Nephron (organoid): ENCODE data around the gene MAMSTR.

Source experiments
- H3K27ac Mint-ChIP-seq, 3 experiments: 2 replicates each; pipeline ENCODE4 v1.8.0; 2020; ENCODE audit warnings: mixed read lengths in 3 of 3, mild to moderate bottlenecking in 2 of 3, moderate library complexity in 1 of 3
- H3K27me3 Mint-ChIP-seq: 2 replicates; pipeline ENCODE4 v1.8.0; 2021; ENCODE audit warnings: low read depth, mild to moderate bottlenecking, moderate library complexity, mixed read lengths
- H3K36me3 Mint-ChIP-seq: 2 replicates; pipeline ENCODE4 v1.8.0; 2020; ENCODE audit warnings: low read depth, mixed read lengths
- H3K4me1 Mint-ChIP-seq: 2 replicates; pipeline ENCODE4 v1.8.0; 2020; ENCODE audit warnings: mixed read lengths
- H3K4me3 Mint-ChIP-seq, 3 experiments: 2 replicates each; pipeline ENCODE4 v1.8.0; 2020; ENCODE audit warnings: mild to moderate bottlenecking in 3 of 3, mixed read lengths in 3 of 3, moderate library complexity in 2 of 3
- H3K9me3 Mint-ChIP-seq: 2 replicates; pipeline ENCODE4 v1.8.0; 2020; ENCODE audit warnings: mixed read lengths
- TF ChIP-seq, protein P1 (sequence below), 3 experiments: fragments of 200-600 bp; sonication (generic); IDR thresholded peaks; one replicate each; pipeline ENCODE4 v1.5.0; 2021; ENCODE audit warnings: antibody characterized with exemption in 3 of 3; ENCODE audit not compliant: unreplicated experiment in 3 of 3

Gene MAMSTR

DNA sequence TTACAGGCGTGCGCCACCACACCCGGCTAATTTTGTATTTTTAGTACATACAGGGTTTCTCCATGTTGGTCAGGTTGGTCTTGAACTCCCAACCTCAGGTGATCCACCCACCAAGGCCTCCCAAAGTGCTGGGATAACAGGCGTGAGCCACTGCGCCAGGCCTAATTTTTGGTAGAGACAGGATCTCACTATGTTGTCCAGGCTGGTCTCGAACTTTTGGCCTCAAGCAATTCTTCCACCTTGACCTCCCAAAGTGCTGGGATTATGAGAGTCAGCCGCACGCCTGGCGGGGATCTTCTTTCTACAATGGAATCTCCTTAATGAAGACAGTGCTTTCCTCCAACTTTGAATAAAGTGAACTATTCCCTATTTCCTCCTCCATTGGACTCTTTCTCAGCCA is 15.1 kb upstream of the MAMSTR start:
- TF ChIP-seq, protein P1, sequence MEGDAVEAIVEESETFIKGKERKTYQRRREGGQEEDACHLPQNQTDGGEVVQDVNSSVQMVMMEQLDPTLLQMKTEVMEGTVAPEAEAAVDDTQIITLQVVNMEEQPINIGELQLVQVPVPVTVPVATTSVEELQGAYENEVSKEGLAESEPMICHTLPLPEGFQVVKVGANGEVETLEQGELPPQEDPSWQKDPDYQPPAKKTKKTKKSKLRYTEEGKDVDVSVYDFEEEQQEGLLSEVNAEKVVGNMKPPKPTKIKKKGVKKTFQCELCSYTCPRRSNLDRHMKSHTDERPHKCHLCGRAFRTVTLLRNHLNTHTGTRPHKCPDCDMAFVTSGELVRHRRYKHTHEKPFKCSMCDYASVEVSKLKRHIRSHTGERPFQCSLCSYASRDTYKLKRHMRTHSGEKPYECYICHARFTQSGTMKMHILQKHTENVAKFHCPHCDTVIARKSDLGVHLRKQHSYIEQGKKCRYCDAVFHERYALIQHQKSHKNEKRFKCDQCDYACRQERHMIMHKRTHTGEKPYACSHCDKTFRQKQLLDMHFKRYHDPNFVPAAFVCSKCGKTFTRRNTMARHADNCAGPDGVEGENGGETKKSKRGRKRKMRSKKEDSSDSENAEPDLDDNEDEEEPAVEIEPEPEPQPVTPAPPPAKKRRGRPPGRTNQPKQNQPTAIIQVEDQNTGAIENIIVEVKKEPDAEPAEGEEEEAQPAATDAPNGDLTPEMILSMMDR (IDR thresholded peaks at IDR 0.05; ENCODE audit: unreplicated experiment in 3 of 3): no peak
- peaks cover 16% of the 10 kb centered on the region for H3K36me3 Mint-ChIP-seq
- H3K4me3 Mint-ChIP-seq: peak overlapping the region; percentile 73 to 80 (median 78)
- H3K4me1 Mint-ChIP-seq: peaks cover 17% of the 10 kb centered on the region
- peak overlapping the region; percentile 15 to 78 (median 65) for H3K27ac Mint-ChIP-seq
- peaks cover 13% of the 10 kb centered on the region for H3K27me3 Mint-ChIP-seq
- peaks cover 6% of the 10 kb centered on the region for H3K9me3 Mint-ChIP-seq

DNA sequence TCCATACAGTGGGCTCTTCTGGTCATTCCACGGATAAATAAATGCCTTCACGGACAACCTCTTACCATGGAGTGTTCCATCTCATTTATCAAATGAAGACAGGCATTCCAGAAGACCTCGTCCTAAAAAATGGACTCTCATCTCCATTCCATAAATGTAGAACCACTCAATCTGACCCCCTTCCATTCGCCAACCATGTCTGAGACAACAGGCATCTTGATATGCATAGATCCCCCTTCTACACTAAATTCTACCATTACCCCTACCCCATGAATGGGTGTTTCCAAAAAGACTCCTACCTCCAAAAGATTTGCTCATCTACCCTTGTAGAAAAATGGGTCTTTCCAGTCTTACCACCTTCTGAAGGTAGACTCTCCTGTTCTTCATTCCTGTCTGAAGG is 11.9 kb upstream of the MAMSTR start:
- H3K4me1 Mint-ChIP-seq: peaks cover 5% of the 10 kb centered on the region
- TF ChIP-seq, protein P1 (IDR thresholded peaks at IDR 0.05; ENCODE audit: unreplicated experiment in 3 of 3): no peak
- no peak overlapping the region for H3K27ac Mint-ChIP-seq
- peaks cover 9% of the 10 kb centered on the region for H3K27me3 Mint-ChIP-seq
- peaks cover 6% of the 10 kb centered on the region for H3K9me3 Mint-ChIP-seq
- H3K4me3 Mint-ChIP-seq: no peak overlapping the region
- peaks cover 18% of the 10 kb centered on the region for H3K36me3 Mint-ChIP-seq

GRCh38 chr19:48728911-48729664 is 9.6 kb upstream of the MAMSTR start:
- Mint-ChIP-seq H3K9me3 (peaks cover 3% of the 10 kb centered on the region), H3K4me1 (peaks cover 11% of the 10 kb centered on the region), H3K27me3 (peaks cover 5% of the 10 kb centered on the region), H3K36me3 (peaks cover 17% of the 10 kb centered on the region), H3K4me3 (no peak overlapping the region), H3K27ac (no peak overlapping the region)
- TF ChIP-seq, protein P1 (IDR thresholded peaks at IDR 0.05; ENCODE audit: unreplicated experiment in 3 of 3): no peak

DNA sequence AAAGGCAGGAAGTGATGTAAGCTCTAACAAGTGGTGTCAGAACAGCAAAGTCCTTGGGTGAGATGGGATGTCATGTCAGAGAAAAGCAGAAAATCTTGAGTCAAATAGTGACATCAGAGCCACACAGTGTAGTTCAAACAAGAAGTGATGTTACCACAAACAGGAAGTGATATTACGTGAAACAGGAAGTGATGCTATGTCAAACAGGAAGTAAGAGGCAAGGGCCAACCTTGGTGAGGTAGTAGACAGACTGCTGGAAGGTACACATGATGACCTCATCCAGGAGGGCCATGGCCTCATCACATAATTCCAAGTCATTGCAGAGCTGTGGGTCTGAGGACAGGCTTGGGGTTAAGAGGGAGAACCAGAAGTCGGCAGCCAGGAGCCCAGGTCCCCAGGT is 7.0 kb upstream of the MAMSTR start:
- Mint-ChIP-seq H3K4me3 (no peak overlapping the region), H3K27me3 (no peaks in the 10 kb centered on the region), H3K4me1 (peaks cover 11% of the 10 kb centered on the region), H3K27ac (peak overlapping the region; percentile 16 to 67 (median 65)), H3K36me3 (peaks cover 14% of the 10 kb centered on the region), H3K9me3 (peaks cover 3% of the 10 kb centered on the region)
- TF ChIP-seq, protein P1 (IDR thresholded peaks at IDR 0.05; ENCODE audit: unreplicated experiment in 3 of 3): no peak

GRCh38 chr19:48724796-48725753 is 5.5 kb upstream of the MAMSTR start:
- Mint-ChIP-seq H3K27me3 (no peaks in the 10 kb centered on the region), H3K27ac (peak overlapping the region; percentile 97 to 98 (median 98)), H3K4me3 (peak overlapping the region; percentile 17 to 37 (median 26)), H3K36me3 (peaks cover 5% of the 10 kb centered on the region), H3K9me3 (no peaks in the 10 kb centered on the region), H3K4me1 (peaks cover 23% of the 10 kb centered on the region)
- TF ChIP-seq, protein P1 (IDR thresholded peaks at IDR 0.05; ENCODE audit: unreplicated experiment in 3 of 3): no peak
